NCI-H1092 (cell line): ENCODE data around the gene DLK1.

Experiments used
- DNase-seq: peaks from one replicate; lab custom pipeline; 2025; lab: John Stamatoyannopoulos, UW

The DLK1 gene

DNA sequence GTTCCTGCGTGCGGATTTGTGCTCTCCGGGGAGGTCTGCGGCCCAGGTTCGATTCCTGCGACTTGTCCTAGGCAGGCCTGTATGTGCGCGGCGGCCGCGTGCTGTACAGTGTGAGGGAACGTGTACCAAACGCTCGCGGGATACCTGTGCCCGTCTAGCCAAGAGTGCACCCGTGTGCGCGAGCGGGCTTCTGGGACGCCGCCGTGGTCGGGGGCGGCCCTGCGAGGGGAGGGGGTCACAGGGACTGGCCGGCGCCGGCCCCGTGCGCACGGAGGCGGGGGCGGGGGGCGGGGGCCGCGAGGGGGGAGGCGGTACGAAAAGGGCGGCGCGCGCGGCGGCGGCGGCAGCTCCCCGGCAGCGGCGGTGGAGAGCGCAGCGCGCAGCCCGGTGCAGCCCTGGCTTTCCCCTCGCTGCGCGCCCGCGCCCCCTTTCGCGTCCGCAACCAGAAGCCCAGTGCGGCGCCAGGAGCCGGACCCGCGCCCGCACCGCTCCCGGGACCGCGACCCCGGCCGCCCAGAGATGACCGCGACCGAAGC, at the start of gene DLK1:
Gene DLK1 (plus strand): TSS at position 343 of the 536 bp plus-strand sequence. CDS start 177 bp downstream, at position 520.
- DNase-seq: no peak

DNA sequence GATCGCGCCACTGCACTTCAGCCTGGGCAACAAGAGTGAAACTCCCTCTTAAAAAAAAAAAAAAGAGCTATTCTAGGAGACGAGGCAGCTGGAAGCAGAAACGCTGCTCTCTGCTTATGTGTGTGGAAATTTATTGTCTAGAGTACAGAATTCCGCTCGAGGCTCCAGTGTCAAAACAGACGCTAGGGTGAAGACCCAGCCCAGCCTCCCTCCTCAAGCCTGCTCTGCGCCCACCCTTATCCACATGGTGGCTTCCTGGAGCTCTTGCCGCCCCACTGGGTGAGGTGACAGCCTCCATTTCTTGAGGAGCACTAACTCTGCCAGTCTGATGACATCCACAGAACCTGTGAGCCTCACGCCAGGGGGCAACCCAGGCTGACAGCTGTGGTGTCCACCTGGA, 49.5 kb upstream of the DLK1 start:
- no peak for DNase-seq

DNA sequence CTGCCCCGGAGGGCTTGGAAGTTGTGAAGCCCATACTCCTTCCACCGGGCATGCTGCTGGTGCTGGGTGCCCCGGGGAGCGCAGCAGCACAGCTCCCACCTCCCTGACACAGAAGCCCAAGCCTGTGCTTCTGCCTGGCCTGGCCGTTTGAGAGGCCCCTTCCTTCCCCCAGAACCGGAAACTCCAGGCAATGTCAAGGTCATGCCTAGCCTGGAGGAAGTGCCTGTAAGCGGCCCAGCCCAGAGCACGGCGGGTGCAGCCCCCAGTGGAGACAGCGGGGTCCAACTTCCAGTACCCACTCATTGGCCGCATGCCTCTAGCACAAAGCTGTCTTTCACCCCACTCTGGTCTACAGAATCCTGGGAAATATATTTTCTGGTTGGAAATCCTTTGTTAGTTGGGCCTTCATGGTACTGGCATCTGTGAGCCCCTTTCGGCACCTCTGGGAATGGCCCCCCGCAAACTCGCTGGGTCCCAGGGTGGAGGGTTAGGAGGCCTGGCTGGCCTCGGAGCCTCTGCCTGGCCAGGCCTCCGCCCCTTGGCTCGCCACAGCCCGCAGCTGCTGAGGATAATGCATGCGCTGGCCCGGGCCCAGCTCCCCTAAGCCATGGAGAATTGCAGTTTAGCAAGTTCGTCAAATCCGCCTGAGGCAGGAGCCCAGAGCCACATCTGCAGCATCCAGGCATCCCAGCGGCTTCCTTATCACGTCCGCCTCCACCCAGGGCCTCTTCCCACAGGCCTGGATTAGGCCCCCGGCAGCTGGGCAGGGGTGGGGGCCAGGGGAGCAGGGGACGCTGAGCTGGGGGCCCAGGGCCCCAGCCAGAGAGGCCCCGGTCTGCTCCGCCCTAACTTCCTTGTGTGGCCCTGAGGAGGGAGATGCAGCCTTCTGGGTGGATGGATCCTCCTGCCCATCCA, 48.9 kb upstream of the DLK1 start:
- DNase-seq: peak; percentile 67

DNA sequence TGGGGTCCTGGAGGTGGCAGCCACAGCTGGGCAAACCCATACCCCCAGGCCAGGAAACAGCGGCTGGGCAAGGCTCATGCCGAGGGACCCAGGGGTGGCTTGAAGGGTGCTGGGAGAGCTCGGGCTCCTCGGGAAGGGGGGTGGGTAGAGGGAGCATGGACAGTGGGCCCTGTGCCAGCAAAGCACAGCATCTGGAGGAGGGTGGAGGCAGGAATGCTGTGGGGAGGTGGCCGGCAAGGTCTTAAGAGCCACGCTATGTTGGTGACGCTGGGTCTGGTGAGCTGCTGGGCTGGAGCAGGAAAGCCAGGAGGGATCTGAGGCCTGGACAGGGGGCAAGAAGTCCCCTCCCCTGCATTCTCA, 48.2 kb upstream of the DLK1 start:
- DNase-seq: no peak

DNA sequence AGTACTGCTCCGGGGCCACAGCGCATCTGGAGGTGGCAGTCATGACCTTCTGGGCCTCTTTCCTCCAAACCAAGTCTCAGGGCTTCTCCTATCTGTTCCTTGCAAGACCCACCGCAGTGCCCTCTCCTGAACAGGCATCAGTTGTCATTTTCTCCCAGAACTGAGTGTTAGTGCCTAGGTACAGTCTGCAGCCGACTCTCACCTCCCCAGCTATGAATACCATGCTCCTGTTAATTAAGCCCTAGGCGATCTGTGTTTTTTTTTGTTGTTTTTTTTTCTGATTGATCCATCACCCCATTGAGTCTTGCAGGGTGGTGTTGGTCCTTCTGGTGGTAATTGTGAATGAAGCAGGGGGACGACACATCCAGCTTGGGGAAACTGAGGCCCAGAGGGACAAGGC, 47.5 kb upstream of the DLK1 start:
- DNase-seq: no peak

DNA sequence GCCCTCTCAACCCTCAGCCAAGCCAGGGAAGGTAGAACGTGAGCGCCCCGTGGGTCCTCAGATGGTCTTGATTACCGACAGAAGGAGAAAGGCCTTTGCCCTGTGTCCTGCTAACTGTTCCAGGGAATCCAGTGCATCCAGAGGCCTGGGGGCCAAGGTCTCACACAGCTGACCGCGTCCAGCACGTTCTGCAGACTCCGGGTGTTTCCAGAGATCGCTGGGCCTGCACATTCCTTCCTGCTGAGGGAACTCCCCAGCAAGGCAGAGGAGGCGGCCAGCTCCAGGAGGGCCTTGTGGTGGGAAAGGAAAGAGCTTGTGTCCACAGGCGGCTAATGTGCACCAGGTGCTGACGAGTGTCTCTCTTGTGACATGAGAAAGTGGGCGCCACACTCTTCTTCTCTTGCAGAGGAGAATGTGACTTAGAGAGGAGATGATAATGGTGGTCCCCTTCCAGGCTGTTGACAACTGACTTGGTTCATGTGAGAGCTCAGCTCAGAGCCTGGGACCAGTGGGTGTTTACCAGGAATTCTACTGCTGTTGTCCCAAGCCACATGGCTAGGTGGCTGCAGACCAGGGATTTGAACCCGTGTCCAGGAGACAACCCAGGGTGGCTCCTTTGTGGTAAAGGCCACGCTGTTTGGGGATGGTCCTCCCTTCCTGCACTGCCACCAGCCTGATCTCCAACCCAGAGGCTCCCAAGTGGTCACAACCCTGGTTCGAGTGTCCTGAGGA, 46.8 kb upstream of the DLK1 start:
- peak; percentile 7 for DNase-seq

DNA sequence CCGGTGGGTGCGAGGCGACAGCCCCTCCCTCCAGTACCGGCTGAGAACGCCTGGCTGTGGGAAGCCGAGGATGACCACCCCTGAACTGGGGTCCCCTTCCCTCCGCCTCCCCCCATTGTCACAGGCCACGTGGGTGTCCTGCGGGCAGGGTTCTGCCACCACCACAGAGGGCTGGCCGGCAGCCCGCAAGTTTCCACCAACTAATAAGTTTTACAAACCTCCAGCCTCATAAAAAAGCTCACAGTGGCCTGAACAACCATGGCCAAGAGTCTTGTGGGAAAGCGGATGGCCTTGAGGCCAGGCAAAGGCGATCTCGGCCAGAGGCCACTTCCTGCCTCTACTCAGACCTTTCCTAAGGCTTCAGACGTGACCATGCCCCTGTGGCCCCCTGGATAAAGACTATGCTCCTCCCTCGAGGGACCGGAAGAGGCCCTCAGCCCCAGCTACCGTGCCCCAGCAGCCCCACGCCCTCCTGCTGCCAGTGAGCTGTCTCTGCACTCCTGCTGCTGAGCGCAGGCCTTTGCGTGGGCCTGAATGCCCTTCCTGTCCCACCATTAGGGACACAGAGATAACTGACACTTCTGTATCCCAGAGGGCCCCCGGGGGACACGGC, 46.1 kb upstream of the DLK1 start:
- DNase-seq: no peak

DNA sequence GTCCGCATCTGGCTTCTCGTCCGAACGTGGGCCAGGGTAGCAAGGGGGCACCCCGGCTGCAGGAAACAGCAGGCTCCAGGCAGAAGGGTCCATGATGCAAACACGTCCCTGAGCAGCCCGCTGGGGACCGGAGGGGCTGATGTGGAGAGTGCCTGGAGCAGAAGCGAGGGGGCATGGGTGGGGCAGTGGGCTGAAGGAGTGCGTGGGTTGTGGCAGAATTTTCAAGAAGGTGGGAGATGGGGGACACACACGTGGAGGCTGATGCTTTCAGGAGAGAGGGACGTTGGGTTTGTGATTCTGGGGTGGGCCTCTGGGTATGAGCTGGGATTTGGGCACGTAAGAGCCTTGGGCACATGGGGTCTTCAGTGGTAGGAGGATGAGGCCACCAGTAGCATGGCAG, 45.6 kb upstream of the DLK1 start:
- no peak for DNase-seq

DNA sequence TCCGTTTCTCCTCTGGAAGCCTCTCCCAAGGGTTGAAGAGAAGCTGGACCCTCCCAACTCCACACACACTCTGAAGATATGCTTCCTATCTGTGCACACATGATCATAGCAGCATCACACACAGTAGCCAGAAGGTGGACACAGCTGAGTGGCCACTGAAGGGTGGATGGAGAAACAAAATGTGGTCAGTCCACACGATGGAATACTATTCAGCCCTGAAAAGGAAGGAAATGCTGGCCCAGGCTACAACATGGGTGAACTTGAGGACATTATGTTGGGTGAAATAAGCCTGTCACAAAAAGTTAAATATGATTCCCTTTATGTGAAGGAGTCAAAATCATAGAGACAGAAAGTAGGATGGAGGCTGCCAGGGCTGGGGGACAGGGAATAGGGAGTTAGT, 43.9 kb upstream of the DLK1 start:
- DNase-seq: no peak

DNA sequence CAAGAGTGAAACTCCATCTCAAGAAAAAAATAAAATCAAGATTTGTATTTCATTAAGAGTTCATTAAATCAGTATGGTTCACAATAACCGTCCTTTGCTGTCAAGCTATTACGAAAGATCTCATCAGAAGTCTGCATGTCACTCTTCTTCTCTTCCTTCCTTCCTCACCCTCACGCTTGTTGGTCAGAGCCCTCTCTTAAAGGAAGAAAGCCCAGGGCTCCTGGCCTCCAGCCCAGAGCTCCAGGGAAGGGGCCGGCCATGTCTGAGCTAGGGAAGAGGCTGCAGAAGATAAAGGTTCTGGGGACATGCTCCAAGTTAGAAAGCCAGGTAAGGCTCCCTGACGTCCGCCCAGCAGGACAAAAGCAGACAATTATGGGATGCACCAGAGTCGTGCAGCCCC, 43.1 kb upstream of the DLK1 start:
- no peak for DNase-seq

DNA sequence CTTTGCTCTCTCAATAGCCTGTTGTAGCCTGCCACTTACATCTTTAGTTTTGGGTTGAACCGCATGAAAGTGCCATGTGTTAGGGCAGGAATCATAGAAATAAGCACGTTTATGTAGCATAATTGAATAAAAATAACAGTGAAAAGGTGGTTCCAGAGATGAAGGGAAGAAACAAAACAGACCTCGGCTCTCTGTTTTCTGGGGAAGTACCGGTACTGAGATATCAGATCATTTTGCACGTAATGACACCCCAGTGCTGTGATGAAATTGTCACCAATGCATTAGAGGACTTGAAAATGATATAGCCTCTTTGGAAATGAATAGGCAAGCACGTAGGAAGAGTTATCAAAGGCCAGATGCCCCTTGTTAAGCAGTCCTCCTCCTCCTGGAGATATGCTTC, 42.5 kb upstream of the DLK1 start:
- DNase-seq: no peak

DNA sequence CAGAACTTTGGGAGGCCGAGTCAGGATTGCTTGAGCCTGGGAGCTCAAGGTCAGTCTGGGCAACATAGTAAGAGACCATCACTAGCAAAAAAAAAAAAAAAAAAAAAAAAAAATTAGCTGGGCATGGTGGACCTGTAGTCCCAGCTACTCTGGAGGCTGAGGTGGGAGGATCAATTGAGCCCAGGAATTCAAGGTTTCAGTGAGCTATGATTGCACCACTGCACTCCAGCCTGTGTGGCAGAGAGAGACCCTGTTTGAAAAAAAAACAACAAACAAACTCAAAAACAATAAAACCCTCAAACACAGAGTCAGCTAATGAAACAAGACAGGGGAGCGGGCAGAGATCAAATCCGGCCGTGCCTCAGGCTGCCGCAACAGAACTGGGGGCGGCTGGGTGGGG, 41.7 kb upstream of the DLK1 start:
- no peak for DNase-seq

DNA sequence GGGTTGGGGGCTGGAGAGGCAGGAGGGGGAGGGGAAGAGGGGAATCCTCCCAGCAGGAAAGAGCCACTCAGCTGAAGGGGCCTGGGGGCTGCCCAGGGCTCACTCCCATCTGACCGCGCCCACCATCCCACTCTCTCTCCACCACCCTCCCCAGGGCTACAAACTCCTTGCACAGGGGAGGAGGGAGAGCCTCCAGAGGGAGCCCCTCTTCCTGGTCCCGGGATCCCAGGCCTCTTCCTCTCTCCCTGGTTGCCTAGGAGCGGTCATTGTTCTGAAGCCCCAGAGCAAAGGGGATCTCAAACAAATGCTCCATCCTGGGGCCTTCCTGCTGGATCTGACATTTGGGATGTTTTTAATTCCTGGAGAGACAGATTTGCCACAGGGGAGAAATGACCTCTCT, 39.8 kb upstream of the DLK1 start:
- no peak for DNase-seq

DNA sequence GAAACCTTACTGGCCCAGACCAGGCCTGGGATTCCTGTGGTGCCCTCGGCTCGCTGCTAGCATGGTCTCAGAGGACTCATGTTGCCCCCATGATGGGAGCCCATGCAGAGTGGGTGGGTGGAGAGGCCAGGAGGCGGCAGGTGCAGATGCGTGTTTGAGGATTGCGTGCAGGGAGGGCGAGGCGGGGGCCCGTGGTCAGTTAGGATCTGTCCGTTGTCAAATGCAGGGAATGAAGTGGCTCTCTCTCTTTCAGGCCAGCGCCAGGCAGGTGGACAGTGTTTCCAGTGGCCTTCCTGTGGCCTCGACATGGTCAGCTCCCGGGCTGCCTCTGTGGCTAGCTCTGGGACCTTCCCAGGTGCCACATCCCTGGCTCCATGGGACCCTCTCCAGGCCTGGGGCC, 39.3 kb upstream of the DLK1 start:
- DNase-seq: no peak

DNA sequence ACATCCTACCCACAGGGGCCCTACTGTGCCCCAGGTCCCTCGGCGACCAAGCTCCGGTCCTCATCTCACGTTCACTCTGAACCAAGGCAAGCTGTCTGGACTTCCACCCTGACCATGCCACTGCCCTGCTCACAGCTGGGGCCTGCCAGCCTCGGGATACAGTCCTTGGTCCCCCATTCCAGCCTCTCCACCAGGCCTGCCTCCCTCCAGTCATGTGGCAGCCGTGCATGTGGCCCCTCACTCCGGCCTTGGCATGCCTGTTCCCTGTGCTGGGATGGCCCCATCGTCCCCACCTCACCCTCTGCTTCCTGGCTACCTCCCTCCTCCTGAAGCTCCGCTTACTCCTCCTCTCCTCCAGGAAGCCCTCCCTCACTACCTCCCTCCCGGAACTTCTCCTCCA, 38.6 kb upstream of the DLK1 start:
- no peak for DNase-seq

DNA sequence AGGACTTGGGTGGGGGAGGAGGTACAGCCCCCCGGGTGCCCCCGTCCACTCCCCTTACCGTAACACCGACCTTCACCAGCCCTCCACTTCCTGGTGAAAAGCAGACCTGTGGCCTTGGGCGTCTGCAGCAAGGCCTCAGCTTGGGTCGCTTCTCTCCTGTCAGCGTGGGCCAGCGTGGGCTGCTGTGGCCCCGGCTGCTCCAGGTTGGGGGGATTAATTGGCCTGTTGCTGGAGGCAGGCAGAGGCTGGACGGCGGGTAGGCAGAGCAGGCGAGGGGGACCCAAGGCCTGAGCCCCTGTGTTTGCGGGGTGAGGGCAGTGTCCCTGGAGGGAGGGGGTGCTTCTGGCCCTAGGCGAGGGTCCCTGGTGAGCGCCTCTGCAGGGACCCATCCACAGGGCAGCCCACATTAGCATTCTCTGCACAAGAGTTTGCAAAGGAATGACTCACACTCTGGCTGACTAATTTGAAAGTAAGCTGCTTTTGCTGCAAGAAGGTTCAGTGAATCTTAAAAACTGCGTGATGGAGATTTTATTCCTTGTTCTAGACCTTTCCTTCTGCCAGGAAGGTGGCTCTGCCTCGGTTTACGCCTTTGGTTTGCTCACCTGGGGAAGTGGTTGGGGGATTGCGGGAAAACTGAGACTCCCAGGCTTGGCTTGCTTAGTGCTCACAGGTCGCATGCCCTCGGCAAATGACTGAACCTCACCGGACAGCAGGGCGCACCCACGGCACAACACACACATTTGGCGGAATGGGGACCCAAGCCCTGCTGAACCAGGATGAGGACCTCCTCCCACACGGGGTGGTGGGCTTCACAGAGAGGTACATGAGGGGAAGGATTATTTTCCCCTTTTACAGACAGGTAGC, 37.9 kb upstream of the DLK1 start:
- no peak for DNase-seq

DNA sequence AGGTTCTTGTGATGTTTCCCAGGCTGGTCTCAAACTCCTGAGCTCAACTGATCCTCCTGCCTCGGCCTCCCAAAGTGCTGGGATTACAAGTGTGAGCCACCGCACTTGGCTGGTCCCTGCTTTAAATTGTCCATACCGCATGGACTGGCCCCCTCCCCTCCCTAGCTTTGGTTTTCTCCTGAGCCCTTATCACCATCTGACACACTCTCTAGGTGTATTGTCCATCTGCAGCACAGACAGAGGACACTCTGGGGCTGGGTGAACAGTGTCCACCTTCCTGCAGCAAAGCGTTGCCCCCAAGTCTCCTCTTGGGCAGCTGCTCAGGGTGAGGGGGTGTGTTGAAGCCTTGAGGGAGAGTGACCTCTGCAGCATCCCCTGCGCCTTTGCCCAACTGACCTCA, 36.0 kb upstream of the DLK1 start:
- no peak for DNase-seq

DNA sequence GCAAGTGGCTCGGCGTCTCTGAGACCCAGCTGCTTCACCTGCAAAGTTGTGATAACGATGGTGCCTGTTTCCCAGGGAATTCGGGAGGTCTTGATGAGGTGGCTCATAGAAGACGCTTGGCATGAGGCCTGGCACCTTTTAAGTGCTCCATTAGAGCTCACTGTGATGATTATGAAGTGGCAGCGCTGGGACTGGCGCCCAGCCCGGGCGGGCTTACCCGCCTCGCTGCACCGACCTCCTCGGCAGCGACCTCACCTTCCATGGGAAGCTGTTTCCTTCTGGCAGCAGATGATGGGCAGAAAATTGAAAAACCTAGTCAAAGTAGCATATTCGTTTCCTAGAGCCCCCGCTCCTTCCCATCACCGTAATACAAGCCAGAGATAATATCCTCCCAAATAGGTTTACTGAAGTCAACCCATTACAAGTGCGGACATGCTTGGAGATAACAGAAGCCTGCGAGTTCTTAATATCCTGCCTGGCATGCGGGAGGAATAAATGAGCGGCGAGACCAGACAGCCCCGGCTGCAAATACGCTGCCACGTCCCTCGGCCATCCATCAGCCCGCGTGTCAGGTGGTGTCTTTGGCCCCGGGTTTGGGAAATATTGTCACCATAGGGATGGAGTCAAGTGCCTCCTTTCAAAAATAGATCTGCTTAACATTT, 35.2 kb upstream of the DLK1 start:
- DNase-seq: peak; percentile 94

DNA sequence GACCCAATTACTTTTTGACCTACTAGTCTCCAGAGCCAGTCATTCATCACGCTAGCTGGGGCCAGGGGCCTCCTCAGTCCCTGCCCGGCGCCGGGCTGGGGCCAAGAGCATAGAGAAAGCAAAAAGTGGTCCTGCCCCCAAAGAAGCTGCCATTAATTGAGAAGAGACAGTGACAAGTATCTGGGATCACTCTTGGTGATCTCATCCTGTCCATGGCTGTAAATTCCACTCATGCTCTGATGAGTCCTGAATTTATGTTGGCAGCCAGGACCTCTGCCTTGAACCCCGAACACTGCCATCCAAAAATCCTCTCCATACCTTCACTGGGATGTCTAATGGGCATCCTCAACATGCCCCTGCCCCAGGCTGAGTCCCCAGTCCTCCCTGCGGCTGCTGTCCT, 34.4 kb upstream of the DLK1 start:
- no peak for DNase-seq

DNA sequence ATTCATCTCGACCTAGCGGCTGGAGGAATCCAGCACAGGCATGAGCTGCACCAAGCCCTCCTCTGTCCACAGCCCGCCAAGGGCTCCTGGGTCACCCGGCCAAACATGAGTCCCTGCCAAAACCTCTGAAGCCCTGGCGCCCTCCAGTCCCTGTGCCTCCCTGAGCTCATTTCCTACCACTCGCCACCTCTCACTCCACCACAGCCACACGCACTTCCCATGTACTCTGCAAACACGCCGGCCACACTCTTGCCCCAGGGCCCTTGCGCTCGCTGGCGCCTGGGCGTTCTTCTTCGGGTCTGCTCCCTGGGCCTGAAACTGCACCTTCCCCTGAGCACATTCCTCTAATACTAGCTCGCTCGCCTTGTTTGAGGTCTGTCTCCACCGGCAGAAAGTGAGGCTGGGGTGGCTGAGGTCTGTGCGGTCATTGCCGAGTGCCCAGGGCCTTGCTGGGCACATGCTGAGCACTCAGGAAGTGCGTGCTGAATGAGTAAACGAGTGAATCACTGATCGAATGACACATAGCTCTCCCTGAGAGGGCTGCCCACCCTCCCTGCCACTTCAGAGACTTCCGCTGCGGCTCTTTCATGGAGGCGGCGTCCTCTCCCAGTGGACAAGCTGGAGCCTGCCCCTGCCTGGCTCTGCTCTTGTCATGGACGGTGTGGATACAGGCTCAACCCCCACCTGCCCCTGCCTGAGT, 33.7 kb upstream of the DLK1 start:
- DNase-seq: no peak
